Left renal cortex interstitium (tissue), 4 donors: Measurements from ENCODE around the gene HNRNPLL. TPM values are rescaled to one million over a fixed set of nuclear protein-coding genes. Genes with fewer than 3 reads are reported as not detected.
A peak's percentile ranks its signal among the peaks of the same experiment; 100 is the strongest.
"Not testable (repeated sequence)": the region's sequence is repeated elsewhere in the genome, so short reads cannot be mapped to it uniquely, and the experiment has no call there.

Source experiments
- DNase-seq, 4 donors: peaks; one replicate each; pipeline ENCODE4 v3.0.0-alpha.2; 2013; ENCODE audit warnings: low read depth in 4 of 4, low spot score in 2 of 4, missing footprints in 1 of 4
- polyA plus RNA-seq, 4 donors: library from polyadenylated mRNA; unstranded; fragments of 120-200 nt; gene quantifications; one replicate each; pipeline ENCODE4 v1.2.1, GENCODE V29; 2013; ENCODE audit not compliant: insufficient read length in 4 of 4

Gene HNRNPLL
- polyA plus RNA-seq, 4 donors = 71.9 to 81.9 (median 74.5) TPM

- no peak for DNase-seq
Measured at GRCh38 chr2:38620282-38620977, 17.7 kb upstream of the HNRNPLL start.

DNA sequence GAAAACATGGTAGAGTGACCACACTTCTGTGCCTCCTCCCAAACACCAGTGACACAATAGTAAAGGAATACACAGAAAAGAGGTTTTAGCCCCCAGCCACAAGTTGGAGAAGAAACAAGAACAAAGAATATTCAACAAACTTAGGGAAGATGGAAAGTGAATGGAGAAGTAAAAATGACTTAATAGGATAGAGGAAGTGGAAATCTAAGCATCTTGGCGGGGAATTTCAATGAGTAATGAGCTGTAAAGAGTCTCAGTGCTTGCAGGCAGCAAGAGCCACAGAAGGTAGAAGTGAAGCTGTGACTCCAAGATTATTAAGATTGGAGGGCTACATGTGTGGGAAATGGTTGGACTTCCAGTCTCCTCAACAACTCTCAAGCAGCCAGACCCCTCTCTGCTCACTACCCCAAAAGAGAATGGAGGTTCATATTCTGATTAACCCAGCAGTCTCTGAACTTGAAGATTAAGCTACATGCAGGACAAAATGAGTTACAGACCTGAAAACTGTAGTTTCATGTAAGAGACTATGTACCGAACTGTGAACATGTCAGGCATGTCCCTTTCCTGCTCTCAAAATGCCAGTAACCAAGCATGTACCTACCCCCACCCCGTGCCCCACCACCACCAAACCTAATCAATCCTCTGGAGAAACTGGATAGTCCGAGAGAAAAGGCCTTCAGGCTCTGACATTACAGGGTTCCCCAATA is 16.9 kb upstream of the HNRNPLL start:
- no peak for DNase-seq

DNA sequence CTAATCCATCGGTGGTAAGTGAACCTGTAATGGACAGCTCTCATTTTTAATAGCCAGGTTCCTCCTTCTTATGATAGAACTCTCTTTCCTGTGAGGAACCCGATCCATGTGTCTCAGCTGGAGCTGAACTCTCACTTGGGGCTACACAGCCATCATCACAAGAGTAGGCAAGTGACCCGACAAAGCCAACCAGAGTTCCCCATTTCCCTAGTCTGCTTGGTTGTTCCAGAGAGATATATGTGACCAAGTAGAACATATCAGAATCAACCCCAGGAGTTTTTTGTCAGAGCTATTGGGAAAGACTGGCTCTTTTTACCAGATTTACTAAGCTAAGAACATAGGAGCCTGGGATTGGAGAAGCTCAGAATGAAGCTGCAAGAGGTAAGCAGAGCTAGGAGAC is 14.6 kb upstream of the HNRNPLL start:
- DNase-seq = no peak

- DNase-seq = no peak
Measured at GRCh38 chr2:38615237-38615636, 12.5 kb upstream of the HNRNPLL start.

DNA sequence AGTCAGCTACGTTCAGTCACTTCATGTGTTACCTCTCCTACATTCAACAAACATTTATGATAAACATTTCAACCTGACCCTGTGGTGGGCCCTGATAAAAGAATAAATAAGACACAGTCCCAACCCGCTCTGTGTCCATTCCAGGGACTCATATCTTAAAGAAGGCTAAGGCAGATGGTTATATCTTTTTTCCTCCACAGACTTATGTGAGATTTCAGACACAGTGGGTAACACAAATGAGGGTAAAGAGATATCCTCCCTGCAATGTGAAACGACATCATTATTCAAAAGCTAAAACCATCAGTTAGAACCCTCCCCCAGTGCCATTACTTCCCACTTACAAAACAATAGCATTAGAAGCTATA is 11.1 kb upstream of the HNRNPLL start:
- DNase-seq = no peak

DNA sequence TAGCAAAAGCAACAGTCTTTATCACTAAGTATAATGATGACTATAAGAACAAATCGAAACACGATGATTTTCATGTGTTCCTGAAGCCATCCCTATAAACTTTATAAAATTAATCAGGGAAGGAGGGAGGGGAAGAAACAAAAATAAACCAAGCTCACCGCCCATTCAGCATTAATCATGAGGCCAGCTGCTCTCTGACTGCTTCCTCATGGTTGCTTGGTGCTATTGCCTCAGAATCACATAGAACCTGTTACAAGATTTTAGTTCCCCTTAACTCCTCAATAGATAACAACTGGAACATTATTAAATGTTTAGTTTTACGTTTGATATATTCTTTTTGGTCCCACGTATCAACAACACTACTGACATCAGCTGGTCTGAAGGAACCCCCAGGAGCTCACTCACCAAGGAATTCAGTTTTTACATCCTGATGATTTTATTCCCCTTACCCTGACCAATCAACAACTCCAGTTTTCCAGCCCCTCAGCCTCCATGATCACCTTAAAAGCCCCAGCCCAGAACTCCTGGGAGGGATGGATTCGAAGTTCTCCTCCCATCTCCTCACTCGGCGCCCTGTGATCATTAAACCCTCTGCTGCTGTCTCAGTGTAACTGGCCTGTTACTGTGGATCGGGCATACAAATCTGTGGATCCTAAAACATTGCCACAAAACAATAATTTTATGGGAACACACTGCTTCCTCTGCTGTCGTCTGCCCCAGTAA is 10.6 kb upstream of the HNRNPLL start:
- no peak for DNase-seq

GRCh38 chr2:38610851-38611801 is 8.4 kb upstream of the HNRNPLL start:
- no peak for DNase-seq

- not testable (repeated sequence) for DNase-seq
Measured at GRCh38 chr2:38609246-38609645, 6.5 kb upstream of the HNRNPLL start.

DNA sequence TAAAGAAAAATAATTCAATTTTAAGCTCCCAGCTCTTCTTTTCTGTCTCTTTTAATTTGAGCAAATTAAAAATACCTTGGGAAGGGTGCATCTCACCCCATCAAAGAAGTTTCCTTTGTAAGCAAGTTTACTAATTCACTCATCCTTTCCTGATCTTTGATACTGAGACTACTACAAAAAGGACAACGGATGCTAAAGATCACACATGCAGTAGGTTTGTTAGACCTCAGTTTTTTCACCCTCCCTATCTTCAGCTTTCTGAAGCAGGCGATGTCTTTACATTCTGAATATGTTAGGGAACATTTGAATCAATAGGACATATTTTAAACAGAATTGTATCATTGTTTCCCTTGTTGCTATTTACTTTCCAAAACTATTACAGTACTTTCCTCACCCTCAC is 6.0 kb upstream of the HNRNPLL start:
- no peak for DNase-seq

DNA sequence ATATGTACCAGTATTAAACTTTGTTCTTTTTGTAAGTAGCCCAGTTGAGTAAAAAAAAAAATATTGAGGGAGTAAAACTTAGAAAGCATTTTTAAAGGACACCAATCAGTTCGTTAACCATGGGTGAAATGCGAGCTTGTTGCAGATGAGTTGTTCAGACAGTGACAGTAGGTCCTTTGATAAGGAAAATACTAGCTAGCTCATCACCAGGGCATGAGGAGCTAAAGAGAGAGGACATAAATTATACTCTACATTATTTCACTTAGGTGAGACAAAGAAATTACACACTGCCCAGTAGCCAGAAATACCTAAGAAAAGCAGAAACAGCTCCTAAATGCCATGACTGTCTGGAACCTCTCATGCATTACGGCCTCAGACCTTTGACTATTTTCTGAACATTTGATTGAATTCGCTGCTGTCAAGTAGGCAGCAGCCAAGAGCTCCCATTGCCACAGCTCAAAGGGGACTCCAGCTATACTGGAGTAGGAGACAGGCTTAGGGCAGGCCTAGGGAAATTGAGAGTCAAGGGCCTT is 2.6 kb upstream of the HNRNPLL start:
- no peak for DNase-seq

DNA sequence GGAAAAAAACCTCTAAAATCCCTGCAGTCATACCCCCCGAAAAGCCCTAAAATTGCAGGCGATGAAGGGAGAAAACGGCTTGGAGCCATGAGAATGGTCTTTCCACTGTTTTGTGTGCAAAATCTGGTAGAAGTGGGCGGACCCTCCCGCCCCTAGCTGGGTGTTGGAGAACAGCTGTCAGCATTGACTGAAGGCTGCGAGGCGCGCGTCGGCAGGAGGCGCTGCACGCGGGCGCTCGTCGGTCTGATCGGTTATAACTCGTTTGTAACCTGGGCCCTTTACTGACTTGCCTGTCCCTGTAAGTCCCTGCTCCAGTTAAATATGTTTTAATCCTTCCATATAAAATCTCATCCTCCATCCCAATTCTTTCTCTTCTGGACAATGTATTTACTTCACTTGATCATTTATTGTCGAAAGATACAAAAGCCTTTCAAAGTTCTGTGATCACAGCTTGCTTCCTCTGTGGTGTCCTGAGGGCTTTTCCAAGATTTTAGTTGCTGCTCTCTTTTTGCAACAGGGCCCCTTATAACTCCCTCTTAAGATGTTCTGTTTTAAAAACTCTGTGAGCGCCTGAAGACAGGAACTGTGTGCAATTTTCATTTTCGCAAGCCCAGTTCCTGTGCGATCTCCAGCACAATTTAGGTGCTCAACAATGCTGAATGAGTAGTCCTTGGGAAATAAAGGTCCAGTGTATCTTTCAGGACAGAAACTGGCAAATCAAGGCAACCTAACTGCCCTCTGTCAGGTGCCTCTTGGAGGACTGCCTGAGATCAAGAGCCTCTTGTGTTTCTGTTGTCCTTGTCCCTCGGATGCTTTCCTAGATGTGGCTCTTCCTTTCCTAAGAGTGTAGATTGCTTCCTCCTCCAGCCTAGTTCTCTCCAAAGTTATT is 918 bp upstream of the HNRNPLL start:
- peak in 2 of 4 donors; percentile 71 to 77 for DNase-seq

- no peak for DNase-seq
Measured at GRCh38 chr2:38602136-38602731, 494 bp downstream of the HNRNPLL start.

DNA sequence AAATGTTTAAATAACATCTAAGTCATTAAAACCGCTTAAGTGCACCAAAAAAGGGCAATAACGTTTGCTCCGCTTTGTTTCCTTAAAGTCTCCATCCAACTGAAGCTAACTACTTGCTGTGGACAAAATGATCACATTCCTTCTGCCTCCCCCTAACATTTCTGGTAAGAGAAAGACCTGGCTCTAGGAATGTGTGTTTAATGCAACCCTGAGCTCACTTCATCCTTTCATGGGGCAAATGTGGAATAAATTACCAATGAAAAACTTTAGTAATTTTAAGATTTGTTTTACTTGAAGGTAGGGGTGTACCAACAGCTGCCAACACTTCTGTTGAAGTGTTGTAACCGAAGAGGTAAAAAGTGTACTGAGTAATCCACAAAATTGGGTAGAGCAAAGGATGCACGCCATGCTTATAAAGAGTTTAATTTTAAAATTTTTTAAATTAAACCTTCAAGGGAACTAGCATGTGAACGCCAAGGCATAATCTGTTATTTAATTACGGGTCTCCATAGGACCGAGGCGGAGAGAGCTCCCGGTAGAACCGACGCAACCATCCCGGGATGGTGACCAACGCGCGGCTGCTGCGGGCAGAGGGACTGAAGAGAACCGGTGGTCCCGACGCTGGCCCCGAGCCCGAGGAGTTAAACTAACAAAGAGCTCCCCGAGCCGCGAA is 1.1 kb downstream of the HNRNPLL start:
- peak in 1 of 4 donors; percentile 57 for DNase-seq

GRCh38 chr2:38600921-38601455 is 1.7 kb downstream of the HNRNPLL start:
- DNase-seq = no peak

DNA sequence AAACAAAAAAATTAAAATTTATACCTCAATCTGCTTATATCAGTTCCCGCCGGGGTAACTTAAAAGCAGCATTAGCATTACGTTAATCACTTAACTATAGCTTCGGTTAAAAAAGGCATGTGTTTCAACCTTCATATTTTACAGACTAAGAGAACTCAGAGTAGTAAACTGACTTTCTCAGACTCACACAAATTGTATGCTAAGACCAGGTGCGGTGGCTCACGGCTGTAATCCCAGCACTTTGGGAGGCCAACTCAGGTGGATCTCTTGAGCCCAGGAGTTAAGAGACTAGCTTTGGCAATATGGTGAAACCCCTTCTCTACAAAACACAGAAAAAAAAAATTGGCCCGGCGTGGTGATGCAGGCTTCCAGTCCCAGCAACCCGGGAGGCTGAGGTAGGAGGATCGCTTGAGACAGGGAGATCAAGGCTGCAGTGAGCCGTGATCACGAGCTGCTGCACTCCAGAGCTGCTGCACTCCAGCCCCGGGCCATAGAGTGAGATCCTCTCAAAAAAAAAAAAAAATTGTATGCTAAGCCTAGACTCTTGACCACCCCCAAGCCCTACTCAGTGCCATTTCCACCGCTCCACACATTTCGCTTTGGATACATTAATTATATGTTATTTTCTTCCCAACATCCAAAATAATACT is 2.4 kb downstream of the HNRNPLL start:
- no peak for DNase-seq

DNA sequence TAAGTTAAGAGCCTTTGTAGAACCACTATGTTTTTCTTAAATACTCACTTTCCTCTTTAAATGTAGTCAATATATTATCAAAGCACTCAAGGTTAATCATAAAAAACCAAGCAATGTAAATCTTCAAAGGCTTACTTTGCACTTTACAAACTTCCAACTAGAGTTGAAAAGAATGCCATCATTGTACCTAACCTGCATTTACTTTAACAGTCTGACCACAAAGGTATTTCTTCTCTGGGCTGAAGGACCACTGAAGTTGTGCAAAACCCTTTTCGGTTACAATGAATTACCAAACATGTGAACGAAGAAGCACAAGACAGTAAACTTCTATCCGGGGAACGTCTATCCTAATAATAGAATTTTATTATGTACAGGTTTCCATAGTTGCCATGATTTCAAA is 3.0 kb downstream of the HNRNPLL start:
- no peak for DNase-seq

DNA sequence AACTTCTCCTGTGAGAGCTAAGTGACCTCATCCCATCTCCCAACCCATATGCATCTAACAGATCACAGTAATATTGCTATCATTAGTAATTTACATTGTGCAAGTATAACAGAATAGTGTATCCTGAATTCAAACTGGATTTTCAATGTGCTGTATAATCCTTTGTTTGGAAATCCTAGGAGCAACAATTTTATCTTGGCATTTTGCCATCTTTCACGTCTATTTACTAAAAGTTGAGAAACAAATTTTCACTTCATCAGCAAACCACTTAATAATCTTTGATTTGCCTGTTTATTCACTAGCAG is 3.8 kb downstream of the HNRNPLL start:
- no peak for DNase-seq
